Sigmoid colon (tissue), 7 donors: ENCODE data around the gene HSBP1L1. TPM values are rescaled to one million over a fixed set of nuclear protein-coding genes. Genes with fewer than 3 reads are reported as not detected.

Experiments used
- DNase-seq: peaks from one replicate; pipeline ENCODE4 v3.0.0-alpha.2; 2019
- H3K27ac ChIP-seq, 4 donors: fragments of 200-600 bp; sonication (generic); one replicate each; pipeline ENCODE4 v1.5.1; 2016 to 2019; ENCODE audit warnings: mild to moderate bottlenecking in 1 of 4
- H3K27me3 ChIP-seq, 3 donors: fragments of 200-600 bp; sonication (generic); one replicate each; pipeline ENCODE4 v1.5.1; 2019; ENCODE audit warnings: mild to moderate bottlenecking in 1 of 3
- H3K36me3 ChIP-seq, 4 donors: fragments of 200-600 bp; sonication (generic); one replicate each; pipeline ENCODE4 v1.5.1; 2016 to 2019
- H3K4me1 ChIP-seq, 4 donors: fragments of 200-600 bp; sonication (generic); one replicate each; pipeline ENCODE4 v1.5.1; 2017 to 2019
- H3K4me3 ChIP-seq, 4 donors: fragments of 200-600 bp; sonication (generic); one replicate each; pipeline ENCODE4 v1.5.1; 2017 to 2019; ENCODE audit warnings: mild to moderate bottlenecking in 2 of 4, moderate library complexity in 1 of 4
- H3K9me3 ChIP-seq, 4 donors: fragments of 200-600 bp in 3 of 4; sonication (generic) in 3 of 4; one replicate each; pipeline versions ENCODE4 v1.5.1 to v1.6.1; 2013 to 2019
- EP300 ChIP-seq, 4 donors: sonication (generic); formaldehyde crosslinking; IDR thresholded peaks; one replicate each; pipeline ENCODE4 v1.6.1; 2017; ENCODE audit warnings: antibody characterized with exemption in 4 of 4
- POLR2A ChIP-seq, 2 donors: fragments of 450-650 bp; IDR thresholded peaks; one replicate each; pipeline ENCODE4 v1.6.1; 2016; ENCODE audit warnings: antibody characterized with exemption in 2 of 2, mild to moderate bottlenecking in 2 of 2, moderate library complexity in 2 of 2
- POLR2AphosphoS5 ChIP-seq, 4 donors: sonication (generic); formaldehyde crosslinking; IDR thresholded peaks; one replicate each; pipeline ENCODE4 v1.6.1; 2017; ENCODE audit warnings: antibody characterized with exemption in 4 of 4
- WGBS, 2 donors: extraction: QIAGEN DNeasy Blood & Tissue Kit; methylation state at CpG; one replicate each; pipeline ENCODE4 v1.1.7; 2013; 5-methylcytosine and 5-hydroxymethylcytosine counted together
- intact Hi-C: fragments of 100-400 bp; cut with DNase I; formaldehyde crosslinking; loops from one replicate; pipeline ENCODE4 v1.15.1; 2023
- polyA plus RNA-seq, 3 donors: library from polyadenylated mRNA; stranded (reverse); fragments of 200-250 nt; gene quantifications; one replicate each; pipeline ENCODE4 v1.2.3, GENCODE V29; 2013
- total RNA-seq, 4 donors: library from RNA; depleted of rRNA; stranded (reverse); fragments of >200 nt; gene quantifications; one replicate each; pipeline ENCODE4 v1.1.0, GENCODE V29; 2016
- TF ChIP-seq, protein P1 (sequence below), 4 experiments: fragments of 450-650 bp in 3 of 4; fragments of 200-600 bp in 1 of 4; IDR thresholded peaks; one replicate each; pipeline ENCODE4 v1.5.1; 2016 to 2019; ENCODE audit warnings: antibody characterized with exemption in 4 of 4, mild to moderate bottlenecking in 3 of 4, moderate library complexity in 2 of 4
- donor health status: healthy with polysubstance abuse.
- donor health status: Bipolar disorder and iron deficiency.
- donor health status: healthy.

Gene HSBP1L1
- total and polyA plus RNA-seq, 7 donors, result 15.8 to 86.5 (median 21.0) TPM

DNA sequence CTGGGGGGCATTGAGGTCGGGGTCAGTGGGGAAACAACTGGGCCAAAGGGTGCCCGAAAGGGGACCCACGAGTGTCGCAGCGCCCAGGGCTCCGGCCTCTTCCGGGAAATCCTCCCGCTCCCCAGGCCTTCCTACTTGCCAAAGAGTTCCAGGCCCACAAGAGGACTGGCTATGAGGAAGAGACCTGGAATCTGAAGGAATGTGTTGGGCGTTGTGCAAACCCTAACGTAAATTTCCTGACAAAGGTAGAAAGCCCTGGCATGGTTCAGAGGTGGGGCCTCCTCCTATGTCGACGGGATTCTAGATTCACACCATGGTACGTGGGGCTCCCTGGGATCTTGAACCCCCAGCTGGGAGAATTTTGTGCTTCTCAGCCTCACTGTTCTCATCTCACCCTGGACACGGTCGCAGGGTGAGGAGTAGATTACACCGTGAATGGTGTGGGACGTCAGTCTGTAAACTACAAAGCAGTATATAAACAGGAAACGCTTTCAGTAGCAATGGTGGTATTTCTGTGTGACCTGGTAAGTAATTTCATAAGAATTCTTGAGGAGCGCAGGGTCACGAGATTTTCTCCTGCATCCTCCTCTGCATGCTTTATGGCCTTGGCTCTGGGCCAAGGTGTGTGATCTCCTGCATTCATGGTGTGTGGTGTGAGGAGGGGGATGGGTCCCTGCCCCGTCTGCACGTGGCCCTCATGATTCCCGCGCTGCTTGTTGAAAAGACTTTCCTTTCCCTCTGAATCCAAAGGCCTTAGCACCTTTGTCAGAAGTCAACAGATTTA is 868 bp downstream of the HSBP1L1 start:
- Histone ChIP-seq H3K36me3 (peaks cover 0 to 12% (median 0%) of the 10 kb centered on the region in 4 donors), H3K4me1 (peaks cover 0 to 19% (median 11%) of the 10 kb centered on the region in 4 donors), H3K27me3 (peaks cover 0 to 21% (median 0%) of the 10 kb centered on the region in 3 donors), H3K4me3 (peak overlapping the region; percentile 39 to 72 (median 66)), H3K9me3 (no peaks in the 10 kb centered on the region), H3K27ac (peak overlapping the region; percentile 64 to 80 (median 74))
- 4 to 16% methylated on average over 24 of the region's 24 CpGs for WGBS, 2 donors
- TF ChIP-seq, protein P1, sequence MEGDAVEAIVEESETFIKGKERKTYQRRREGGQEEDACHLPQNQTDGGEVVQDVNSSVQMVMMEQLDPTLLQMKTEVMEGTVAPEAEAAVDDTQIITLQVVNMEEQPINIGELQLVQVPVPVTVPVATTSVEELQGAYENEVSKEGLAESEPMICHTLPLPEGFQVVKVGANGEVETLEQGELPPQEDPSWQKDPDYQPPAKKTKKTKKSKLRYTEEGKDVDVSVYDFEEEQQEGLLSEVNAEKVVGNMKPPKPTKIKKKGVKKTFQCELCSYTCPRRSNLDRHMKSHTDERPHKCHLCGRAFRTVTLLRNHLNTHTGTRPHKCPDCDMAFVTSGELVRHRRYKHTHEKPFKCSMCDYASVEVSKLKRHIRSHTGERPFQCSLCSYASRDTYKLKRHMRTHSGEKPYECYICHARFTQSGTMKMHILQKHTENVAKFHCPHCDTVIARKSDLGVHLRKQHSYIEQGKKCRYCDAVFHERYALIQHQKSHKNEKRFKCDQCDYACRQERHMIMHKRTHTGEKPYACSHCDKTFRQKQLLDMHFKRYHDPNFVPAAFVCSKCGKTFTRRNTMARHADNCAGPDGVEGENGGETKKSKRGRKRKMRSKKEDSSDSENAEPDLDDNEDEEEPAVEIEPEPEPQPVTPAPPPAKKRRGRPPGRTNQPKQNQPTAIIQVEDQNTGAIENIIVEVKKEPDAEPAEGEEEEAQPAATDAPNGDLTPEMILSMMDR (IDR thresholded peaks at IDR 0.05), result no peak
- TF ChIP-seq POLR2A (IDR thresholded peaks at IDR 0.05) (no peak), EP300 (IDR thresholded peaks at IDR 0.05) (peak in 1 of 4 donors; percentile 22), POLR2AphosphoS5 (IDR thresholded peaks at IDR 0.05) (peak in 3 of 4 donors; percentile 24 to 46 (median 40))
- intact Hi-C loops, result no loop called here
- DNase-seq, result peak; percentile 77

DNA sequence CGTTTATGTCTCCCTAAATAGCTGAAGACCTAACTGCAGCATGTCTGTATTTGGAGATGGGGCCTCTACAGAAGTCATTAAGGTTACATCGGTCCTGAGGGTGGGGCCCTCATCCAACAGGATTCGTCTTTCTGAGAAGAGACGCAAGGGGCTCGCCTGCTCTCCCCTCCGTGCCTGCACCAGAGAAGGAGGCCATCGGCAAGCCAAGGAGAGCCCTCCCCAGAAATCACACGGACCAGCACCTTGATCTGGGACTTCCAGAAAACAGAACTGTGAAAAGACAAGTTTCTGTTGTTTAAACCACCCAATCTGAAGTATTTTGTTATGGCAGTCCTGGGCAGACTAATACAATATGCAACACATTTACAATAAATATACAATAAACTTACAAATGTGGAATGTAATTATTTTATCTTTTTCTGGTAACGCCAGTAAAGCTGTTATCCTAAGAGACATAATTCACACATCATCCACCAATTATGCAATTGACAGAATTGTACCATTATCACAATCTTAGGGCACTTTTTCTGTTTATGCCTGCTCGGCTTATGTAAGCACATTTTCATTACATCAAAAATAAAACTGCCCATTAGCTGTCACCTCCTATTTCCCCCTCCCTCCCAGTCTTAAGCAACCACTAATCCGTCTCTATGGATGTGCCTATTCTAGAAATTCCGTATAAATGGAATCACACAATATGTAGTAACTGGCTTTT is 6.1 kb downstream of the HSBP1L1 start:
- Histone ChIP-seq H3K9me3 (no peaks in the 10 kb centered on the region), H3K27ac (no peak overlapping the region), H3K4me3 (no peak overlapping the region), H3K36me3 (peaks cover 0 to 59% (median 21%) of the 10 kb centered on the region in 4 donors), H3K4me1 (peaks cover 0 to 3% (median under 1%) of the 10 kb centered on the region in 4 donors), H3K27me3 (no peaks in the 10 kb centered on the region)
- no peak for DNase-seq
- no peak for TF ChIP-seq EP300 (IDR thresholded peaks at IDR 0.05)
- no peak for TF ChIP-seq POLR2A (IDR thresholded peaks at IDR 0.05)
- TF ChIP-seq, protein P1 (IDR thresholded peaks at IDR 0.05), result no peak
- no peak for TF ChIP-seq POLR2AphosphoS5 (IDR thresholded peaks at IDR 0.05)
- 85 to 91% methylated on average over 12 of the region's 12 CpGs for WGBS, 2 donors
- intact Hi-C loops, result no loop called here

DNA sequence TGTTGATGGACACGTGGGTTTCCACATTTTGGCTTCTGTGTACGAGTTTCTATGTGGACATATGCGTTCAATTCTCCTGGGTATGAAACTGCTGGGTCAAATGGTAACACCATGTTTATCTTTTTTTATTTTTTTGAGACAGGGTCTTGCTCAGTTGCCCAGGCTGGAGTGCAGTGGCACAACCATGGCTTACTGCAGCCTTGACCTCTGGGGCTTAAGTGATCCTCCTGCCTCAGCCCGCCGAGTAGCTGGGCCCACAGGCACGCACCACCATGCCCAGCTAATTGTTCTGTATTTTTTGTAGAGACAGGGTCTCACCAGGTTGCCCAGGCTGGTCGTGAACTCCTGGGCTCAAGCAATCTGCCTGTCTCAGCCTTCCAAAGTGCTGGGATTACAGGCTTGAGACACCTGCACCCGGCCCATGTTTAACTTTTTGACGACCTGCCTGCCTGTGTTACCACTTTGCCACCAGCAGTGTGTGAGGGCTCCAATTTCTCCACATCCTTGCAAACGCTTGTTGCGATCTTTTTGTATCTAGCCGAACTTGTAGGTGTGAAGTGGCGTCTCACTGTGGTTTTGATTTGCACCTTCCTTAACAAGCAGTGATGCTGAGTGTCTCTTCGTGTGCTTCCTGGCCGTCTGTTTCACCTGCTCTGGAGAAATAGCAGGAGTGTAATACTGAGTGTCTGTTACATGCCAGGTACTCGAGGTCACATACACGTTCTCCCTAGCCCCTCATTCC is 6.9 kb downstream of the HSBP1L1 start:
- DNase-seq, result no peak
- Histone ChIP-seq H3K36me3 (peaks cover 0 to 67% (median 24%) of the 10 kb centered on the region in 4 donors), H3K4me1 (no peaks in the 10 kb centered on the region), H3K27me3 (no peaks in the 10 kb centered on the region), H3K4me3 (no peak overlapping the region), H3K27ac (no peak overlapping the region), H3K9me3 (no peaks in the 10 kb centered on the region)
- intact Hi-C loops, result no loop called here
- TF ChIP-seq POLR2A (IDR thresholded peaks at IDR 0.05) (no peak), EP300 (IDR thresholded peaks at IDR 0.05) (no peak), POLR2AphosphoS5 (IDR thresholded peaks at IDR 0.05) (no peak)
- 89 to 90% methylated on average over 17 of the region's 17 CpGs for WGBS, 2 donors

DNA sequence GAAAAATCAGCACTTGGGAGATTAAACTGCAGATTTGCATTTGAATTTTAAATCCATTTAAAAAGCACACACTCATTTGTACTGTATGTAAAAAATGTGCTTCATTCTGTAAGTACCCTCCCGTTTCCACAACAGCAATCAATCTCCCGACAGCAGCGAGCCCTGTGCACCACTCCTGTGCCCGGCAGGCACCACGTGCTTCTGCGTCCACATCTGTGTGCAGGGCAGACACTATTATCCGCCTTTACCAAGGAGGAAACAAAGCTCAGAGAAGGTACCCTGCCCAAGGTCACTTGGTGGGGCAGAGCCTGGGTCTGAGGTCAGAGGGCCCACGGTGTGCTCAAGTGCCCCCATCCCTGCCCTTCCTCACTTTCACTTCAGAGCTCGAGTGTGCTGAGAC is 7.5 kb downstream of the HSBP1L1 start:
- H3K27me3 ChIP-seq, result no peaks in the 10 kb centered on the region
- WGBS, 2 donors, result 94 to 95% methylated on average over 9 of the region's 9 CpGs
- no peaks in the 10 kb centered on the region for H3K4me1 ChIP-seq
- no peaks in the 10 kb centered on the region for H3K9me3 ChIP-seq
- H3K36me3 ChIP-seq, result peaks cover 0 to 68% (median 24%) of the 10 kb centered on the region in 4 donors
- intact Hi-C loops, result no loop called here
- H3K27ac ChIP-seq, result no peak overlapping the region
- no peak overlapping the region for H3K4me3 ChIP-seq
- no peak for DNase-seq
- TF ChIP-seq EP300 (IDR thresholded peaks at IDR 0.05) (no peak), POLR2AphosphoS5 (IDR thresholded peaks at IDR 0.05) (no peak), POLR2A (IDR thresholded peaks at IDR 0.05) (no peak)
- TF ChIP-seq, protein P1 (IDR thresholded peaks at IDR 0.05), result no peak
